HG02870 (cell line): ENCODE measurements around the gene UBE2J2.
"Not testable (repeated sequence)": the region's sequence is repeated elsewhere in the genome, so short reads cannot be mapped to it uniquely, and the experiment has no call there.

Experiments used
- ATAC-seq: cut with Tn5 transposase; IDR thresholded peaks from one replicate; pipeline ENCODE4 v1.9.1; 2021; ENCODE audit warnings: mild to moderate bottlenecking, moderate library complexity; ENCODE audit not compliant: unreplicated experiment

The UBE2J2 gene

DNA sequence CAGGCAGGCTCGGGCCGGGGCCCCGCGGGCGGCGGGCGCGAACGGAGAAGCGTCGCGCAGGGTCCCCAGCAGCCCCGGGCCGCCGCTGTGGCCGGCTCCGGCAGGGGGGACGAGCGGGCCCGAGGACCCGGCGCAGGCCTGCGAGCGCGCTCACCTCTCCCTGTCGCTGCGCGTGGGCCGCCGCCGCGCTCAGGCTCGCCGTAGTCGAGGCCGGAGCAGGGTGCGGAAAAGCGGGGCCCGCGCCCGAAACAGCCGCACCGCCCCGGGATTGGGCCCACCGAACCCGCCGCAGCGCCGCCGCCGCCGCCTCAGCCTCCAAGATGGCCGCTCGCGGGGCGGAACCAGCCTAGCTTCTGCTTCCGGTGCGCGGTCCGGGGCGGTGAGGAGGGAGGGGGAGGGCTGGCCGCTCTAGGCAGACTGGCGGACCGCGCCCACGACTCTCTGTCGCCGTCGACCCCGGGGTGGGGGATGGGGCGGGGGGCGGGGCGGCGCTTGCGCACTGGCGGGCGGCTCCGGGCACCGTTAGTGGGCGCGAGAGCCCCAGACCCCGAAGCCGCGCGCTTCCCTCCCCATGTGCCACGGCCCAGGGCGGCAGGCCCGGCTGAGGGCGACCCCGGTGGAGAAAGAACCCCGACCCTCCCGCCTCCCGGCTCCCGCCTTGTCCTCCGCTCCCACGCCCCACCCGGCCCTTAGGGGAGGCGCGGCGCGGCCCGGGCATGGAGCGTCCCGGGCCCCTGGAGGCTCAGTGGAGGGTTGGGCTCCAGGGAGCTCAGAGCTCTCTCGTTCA is at the start of gene UBE2J2:
UBE2J2 (minus strand) TSS at position 343 of the 787 bp plus-strand sequence. CDS start 5,862 bp downstream, outside the sequence.
- peak; percentile 78 for ATAC-seq

DNA sequence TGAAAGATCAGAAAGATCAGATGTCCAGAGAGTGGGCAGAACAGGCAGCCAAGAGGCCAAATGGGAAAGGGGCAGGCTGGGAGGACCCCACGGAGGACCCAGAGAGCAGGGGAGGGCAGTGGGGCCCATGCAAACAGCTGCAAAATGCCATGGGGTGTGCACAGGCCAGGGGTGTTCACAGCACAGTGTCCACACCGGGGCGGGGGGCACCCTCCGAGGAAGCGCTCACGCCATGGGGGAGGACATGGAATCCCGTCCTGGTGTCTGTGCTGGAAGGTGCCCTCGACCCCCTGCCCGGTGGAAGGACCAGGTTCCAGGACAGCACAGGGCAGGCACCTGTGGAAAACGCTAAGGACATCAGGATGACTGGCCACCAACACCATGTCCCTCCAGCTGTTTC is 49.3 kb upstream of the UBE2J2 start:
- ATAC-seq: no peak

DNA sequence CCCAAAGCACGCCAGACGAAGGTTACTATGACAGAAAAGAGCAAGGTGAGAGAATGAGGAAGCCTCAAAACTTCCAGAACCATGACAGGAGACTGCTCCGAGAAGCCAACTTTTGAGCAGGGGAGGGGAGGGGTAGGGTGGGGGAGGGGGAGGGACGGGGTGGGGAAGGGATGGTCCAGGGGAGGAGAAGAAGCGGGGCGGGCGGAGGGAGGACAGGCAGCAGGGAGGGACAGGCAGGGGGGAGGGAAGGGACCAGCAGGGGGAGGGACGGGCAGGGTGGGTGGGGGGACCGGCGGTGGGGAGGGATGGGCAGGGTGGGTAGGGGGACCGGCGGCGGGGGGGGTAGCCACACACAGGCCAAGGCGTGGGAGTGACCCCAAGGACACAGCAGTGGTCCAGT is 48.8 kb upstream of the UBE2J2 start:
- ATAC-seq: no peak

DNA sequence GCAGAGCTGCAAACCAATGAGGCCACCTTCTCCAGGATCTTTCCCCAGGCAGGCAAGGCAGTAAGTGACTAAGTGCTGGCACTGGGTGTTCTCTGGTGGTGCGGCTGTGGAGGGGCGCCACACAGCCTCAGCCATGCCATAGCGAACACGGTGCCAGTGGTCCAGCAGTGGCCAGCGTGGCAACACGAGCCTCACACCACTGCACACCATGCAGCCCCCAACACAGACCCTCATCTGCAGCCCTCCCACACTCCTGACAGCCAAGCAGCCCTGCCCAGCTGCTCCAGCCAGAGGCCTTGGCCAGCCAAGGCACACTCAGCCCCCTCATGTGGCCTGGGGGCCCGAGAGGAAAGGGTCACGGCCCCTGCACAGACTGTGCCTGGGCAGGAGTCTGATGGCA is 47.8 kb upstream of the UBE2J2 start:
- ATAC-seq: no peak

DNA sequence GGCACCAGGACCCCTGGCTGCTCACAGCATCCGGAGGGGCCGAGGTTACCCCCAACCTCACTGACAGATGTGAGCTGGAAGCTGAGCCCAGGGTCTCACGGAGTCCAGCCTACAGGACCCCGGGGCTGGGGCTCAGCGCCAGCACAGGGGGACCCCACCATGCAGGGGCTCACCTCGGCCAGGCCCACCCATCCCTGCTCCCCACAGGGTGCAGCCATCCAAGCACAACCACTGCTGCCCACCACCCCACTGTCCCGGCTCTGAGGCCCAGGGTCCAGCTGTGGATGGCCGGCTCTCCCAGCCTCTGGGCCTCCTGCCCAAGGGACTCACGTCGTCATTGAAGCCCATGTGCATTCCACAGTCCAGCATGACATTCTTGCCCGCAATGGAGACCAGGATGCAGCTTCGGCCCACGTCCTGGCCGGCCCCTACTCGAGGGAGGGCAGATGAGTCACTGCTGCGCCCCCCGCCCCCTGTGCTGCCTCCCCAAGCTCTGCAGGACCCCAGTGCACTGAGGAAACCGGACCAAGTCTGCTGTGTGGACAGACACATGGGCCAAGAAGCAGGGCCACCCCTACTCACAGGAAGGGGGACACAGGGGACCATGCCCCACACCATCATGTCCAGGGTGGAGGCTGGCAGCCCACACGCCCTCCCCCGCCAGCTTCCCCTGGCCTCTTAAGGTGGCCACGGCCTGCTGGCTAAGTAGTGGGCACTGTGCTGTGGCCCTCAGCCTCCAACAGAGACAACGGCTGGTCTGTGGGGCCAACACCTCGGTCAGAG is 47.2 kb upstream of the UBE2J2 start:
- ATAC-seq: no peak

DNA sequence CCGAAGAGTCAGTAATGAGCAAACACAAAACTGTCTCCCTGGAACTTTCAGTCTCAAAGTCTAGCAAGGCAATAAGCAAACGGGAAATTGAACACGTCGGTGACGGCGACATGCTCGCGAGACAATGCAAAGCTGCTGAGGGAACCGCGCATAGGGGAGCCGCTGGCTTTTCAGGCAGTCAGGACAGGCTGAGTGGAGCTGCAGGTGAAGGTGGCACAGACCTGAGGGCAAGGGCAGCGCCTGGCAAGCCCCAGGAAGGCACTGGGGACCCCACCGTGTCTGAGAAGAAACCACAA is 45.9 kb upstream of the UBE2J2 start:
- no peak for ATAC-seq

DNA sequence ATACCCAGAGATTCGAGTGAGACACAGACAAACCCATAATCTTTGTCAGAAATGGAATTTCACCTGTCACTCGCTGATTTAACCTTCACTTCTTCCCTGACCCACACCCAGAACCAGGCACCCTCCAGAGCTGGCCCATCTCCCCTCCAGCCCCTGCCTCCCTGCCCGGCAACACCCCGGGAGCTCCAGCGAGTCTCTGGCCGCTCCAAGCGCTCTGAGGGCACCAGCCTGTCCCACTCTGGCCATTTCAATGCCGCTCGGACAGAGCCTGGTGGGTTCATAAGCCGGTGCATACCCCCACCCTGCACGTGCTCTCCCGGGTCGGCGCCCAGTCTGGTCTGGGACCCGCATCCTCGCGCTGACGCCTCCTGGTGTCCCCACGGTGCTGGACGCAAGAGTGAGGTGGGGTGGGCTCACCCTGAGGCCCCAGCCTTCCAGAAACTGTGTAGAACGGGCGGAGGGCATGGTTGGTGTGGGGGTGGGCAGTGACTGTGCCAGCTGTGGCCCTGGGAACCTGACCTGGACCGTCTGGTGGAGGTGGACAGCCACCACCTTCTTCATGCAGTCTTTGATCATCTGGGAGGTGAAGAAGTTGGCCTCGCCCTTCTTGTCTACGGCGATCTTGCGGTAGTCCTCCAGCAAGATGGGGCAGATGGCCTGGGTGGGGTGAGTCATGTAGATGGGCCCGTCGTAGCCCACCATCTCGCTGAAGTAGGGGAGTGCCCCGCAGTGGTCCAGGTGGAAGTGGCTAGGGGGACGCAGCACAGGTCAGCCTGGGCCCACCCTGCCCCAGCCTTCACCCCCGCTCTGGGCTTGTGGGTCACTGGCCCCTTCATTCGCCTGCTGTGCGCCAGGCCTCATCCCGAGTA is 45.4 kb upstream of the UBE2J2 start:
- ATAC-seq: no peak

DNA sequence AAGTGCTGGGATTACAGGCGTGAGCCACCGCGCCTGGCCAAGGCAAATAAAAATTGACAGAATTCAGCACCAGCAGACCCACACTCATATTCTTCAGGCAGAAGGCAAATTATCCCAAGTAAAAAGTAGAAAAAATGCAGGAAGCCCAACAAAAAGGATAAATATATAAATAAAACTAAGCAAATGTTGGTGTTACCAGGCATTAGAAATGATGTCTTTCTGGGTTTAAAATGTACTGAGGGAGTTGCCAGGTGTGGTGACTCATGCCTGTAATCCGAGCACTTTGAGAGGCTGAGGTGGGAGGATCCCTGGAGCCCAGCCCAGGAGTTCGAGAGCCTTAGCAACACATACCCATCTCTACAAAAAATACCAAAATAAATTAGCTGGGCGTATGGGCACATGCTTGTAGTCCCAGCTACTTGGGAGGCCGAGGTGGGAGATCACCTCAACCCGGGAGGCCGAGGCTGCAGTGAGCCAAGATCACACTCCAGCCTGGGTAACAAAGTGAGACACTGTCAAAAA is 44.5 kb upstream of the UBE2J2 start:
- no peak for ATAC-seq

DNA sequence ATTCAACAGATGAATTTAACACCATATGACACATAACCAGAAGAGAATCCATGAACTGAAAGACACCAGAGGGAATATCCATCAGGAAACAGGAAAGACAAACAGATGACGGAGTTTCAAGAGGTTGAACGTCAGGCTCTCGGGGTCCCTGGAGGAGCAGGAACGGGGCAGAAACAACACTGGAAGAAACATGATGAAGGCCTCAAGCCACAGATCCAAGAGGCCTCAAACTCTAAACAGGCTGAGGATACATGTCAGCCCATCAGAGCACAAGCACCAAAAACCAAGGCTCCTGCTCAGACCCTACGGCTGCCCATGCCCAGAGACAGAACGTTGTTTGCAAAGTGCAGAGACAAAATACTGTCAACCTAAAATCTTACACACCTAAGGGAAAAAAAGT is 43.8 kb upstream of the UBE2J2 start:
- no peak for ATAC-seq

DNA sequence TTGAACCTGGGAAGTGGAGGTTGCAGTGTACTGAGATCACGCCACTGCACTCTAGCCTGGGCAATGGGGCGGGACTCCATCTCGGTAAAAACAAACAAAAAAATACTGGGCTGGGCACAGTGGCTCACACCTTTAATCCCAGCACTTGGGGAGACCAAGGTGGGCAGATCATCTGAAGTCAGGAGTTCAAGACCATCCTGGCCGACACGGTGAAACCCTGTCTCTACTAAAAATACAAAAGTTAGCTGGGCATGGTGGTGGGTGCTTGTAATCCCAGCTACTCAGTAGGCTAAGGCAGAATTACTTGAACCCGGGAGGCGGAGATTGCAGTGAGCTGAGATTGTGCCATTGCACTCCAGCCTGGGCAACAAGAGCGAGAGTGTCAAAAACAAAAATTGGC is 42.5 kb upstream of the UBE2J2 start:
- not testable (repeated sequence) for ATAC-seq

DNA sequence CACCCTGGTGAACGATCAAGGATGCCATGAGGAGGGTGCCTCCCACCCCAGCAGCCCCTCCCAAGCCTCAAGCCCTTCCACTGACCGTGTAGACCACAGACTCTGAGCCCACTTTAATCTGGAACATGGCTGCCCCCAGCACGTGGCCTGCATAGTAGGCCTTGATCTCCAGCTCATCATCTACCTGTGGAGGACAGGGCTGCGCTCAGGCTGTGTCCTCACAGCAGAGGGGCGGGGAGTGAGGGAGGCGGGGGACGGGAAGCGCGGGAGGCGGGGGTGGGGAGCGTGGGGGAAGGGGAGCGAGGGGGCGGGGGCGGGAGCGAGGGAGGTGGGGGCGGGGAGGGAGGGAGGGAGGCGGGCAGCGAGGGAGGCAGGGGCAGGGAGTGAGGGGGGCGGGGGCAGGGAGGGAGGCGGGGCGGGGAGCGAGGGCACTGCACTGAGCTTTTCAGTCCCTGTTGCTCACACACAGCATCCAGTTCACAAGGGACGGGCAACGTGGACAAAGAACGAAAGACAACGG is 41.8 kb upstream of the UBE2J2 start:
- ATAC-seq: no peak

DNA sequence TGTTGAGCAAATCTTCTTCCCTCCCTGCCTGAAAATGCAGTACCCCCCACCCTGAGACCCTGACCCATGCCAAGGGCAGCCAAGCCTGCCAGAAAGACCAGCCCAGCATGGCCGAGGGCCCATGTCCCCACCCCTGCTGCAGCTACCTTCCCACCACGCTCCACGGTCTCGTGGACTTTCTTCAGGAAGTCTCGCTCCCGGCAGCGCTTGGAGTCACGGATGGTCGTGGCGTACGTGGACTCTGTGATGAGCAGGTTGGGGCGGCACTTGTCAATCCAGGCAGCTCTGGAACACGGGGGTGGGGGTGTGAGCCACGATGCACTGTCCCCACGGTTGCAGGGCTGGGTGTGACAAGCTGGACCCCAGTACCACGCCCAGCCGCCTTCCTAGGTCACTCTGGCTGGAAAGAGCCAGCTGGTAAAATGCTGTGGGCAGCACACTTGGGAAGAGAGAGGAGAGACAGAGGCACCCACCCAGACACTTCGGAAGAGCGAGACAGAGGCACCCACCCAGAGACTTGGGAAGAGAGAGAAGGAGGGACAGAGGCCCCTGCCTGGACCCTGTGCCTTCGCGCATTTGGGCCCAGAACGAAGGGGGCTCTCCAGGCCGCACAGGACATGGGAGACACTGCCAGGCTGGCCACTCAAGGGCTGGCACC is 41.2 kb upstream of the UBE2J2 start:
- ATAC-seq: no peak

DNA sequence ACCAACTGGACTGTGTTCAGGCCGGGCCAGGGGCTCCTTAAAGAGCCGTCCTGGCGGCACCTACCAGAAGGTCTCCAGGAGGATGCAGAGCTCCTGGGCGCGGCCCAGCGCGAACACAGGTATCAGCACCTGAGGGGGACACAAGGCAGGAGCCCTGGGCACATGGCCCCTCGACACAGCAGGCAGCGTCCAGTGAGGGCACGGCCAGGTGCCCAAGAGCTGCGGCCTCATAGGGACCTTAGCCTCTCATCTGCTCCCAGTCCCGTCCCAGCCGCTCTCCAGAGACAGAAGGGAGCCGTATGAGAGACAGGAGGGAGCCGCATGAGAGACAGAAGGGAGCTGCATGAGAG is 40.6 kb upstream of the UBE2J2 start:
- no peak for ATAC-seq

DNA sequence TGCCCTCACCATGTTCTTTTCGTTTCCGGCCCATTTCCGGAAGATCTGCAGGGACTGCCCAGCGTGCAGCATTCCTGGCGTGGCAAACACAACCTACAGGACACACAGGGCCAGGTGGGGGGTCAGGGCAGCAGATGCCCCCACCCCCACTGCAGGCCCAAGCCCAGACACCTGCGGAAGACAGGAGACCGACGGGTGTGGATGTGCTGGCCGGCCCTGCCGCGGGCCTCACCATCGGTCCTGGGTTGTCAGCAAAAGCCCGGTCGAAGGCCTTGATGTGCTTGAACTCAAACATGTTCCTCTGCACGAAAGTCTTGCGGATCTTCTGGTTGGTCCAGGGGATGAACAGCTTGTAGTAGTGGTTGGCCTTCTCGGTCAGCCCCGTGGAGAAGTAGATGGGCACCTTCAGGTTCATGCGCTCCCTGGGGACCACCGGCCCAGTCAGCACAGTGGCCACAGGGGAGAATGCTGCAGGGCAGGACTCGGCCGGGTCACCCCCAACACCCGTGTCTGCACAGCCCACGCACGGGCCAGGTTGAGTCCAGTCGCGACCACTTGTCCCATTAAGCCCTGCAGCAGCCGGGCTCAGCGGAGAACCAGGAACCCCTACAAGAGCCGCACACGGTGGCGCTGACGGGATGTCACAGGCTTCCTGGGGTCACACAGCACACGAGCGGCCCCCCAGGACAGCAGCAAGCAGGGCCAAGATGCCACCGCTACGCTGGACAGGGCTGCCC is 40.0 kb upstream of the UBE2J2 start:
- ATAC-seq: no peak

DNA sequence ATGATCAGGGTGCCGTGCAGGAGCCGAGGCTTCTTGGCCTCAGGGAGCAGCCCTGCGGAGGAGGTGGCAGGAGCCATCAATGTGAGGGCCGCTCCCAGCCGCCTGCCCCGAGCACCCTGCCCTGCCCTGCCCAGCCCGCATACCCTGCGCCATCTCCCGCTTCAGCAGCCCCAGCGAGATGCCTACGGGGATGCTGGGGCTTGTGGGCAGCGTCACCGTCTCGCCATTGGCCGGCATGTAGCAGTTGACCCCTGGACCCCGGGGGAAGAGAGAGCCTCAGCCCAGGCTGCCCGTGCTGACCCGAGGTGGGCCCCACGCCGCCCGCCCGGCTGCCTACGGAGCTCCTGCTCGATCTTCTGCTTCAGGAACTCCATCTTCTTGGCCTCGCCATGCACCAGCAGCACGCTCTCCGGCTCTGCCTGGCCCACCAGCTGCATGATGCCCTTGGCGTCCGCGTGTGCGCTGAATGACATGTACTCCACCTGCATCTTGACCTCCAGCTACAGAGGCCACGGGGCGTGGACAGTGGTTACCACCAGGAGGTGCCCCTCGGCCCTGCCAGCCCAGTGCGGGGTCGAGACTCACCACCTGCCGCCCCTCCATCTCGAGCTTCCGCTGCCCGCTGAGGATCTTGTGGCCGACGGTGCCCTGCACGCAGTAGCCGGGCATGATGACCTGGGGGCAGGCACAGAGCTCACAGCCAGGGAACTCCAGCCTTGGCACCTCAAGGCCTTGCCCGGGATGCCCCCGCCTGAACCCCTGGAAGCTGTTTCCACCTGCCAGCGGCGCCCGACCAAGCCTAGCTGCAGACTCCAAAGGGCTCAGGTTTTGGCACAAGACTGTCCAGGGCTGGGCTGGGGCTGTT is 39.0 kb upstream of the UBE2J2 start:
- ATAC-seq: no peak

DNA sequence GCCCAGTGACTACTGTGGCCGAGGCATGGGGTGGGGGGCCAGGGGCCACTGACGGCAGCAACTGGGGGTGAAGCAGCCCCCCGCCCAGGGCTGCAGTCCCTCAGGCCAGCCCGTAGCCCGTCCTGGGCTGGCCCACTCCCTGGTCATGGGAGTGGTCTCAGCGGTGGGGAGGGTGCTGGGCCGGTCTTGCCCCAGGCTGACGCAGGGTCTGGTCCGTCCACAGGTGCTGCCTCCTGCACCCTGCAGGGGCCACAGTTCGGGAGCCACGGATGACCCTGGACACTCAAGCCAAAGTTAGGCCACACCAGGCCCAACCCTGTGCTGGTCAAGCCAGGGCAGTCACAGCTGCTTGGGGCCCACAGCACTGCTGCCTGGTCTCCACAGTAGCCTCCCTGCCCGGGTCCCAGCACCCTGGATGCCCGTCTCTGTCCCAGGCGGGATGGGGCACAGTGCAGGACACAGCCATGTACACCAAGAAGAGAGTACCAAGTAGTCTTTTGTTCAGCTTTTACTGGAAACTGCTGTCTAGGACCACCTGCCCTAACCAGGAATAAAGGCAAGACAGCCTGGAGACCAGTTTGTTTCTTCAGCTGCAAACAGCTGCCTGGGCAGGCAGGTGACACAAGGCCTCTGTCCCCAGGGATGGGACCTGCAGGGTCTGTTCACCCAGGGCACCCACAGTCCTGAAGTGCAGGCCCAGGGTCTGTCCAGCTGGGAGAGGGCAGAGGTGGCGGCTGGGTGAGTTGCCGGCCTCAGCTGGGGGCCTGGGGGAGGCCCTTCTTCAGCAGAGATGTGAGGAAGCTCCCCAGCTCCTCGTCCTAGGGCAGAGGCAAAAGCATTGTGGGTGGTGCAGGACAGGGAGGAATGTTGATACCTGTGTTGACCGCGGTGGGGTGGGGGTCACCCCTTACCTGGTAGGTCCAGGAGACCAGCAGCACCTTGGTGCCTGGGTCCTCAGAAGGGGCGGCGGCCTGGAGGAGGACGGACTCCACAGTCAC is 37.8 kb upstream of the UBE2J2 start:
- no peak for ATAC-seq

DNA sequence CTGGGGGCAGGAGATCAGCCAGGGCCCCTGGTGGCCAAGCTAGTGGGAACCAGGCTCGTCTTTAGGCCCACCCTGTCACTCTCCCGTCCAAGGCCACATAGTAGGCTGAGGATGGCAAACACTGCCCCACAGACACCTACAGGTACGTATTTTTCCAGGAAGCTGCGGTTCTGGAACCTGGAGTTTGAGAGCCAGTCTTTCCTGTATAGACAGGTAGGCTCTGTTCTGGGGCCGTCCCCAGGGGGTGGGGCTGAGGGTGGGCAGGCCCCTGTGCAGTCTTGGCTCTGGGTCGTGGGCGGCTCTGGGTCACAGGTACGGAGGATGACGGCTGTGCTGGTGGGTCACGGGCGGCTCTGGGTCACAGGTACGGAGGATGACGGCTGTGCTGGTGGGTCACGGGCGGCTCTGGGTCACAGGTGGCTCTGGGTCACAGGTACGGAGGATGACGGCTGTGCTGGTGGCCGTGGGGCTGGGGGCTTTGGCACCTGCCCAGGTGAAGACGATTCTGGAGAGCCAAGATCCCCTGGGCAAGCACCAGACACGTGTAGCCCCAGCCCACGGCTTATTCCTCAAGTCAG is 36.9 kb upstream of the UBE2J2 start:
- no peak for ATAC-seq

DNA sequence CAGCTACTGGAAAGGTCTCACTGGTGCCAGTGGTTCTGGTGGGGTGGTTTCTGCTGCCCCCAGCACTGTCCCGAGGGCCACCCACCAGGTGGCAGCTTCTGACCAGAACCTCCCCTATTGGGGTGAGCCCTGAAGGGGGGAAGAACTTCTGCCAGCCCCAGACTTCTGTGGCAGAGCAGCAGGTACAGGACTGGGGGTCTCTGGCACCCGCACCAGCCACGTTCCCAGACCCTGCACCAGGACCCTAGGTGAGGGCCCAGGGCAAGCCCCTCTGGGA is 36.4 kb upstream of the UBE2J2 start:
- no peak for ATAC-seq
